HG03139 (cell line): ENCODE measurements around the gene FZR1.

Experiments
- ATAC-seq: cut with Tn5 transposase; IDR thresholded peaks from one replicate; pipeline ENCODE4 v1.9.1; 2021; ENCODE audit not compliant: unreplicated experiment

The FZR1 gene

DNA sequence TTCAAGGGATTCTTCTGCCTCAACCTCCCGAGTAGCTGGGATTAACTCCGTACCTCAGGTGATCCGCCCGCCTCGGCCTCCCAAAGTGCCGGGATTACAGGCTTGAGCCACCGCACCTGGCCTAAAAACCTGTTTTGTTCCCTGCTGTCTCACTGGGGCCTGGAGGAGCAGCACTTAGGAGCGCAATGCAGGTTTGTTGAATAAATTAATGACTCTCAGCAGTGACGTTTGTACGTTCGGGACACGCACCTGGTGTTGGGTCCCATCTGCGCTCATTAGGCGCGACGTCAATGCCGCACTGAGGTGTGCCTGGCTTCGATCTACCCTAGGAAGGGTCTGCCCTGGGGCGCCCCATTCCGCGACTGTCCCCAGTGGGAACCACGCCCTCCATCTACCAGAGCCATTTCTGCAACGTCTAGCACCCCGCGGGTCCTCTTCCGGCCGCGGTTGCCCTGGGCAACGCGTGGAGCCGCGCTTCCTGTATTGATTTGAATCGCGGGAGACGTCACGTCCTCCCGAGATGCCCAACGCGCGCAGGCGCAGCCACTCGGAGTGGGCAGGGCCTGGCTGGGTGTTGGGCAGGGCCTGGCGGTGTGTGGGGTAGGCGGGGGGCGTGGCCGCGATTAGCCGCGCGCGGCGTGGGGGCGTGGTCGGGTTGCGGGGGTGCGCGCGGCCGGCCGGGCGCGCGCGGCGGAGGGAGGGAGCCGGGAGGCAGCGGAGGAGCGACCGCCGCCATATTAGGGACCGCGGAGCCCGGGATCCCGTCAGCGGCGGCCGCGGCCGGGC, at the start of gene FZR1:
Gene FZR1 (plus strand): TSS at position 714 of the 786 bp plus-strand sequence. CDS start 16,679 bp downstream, outside the sequence.
- peak; percentile 80 for ATAC-seq

DNA sequence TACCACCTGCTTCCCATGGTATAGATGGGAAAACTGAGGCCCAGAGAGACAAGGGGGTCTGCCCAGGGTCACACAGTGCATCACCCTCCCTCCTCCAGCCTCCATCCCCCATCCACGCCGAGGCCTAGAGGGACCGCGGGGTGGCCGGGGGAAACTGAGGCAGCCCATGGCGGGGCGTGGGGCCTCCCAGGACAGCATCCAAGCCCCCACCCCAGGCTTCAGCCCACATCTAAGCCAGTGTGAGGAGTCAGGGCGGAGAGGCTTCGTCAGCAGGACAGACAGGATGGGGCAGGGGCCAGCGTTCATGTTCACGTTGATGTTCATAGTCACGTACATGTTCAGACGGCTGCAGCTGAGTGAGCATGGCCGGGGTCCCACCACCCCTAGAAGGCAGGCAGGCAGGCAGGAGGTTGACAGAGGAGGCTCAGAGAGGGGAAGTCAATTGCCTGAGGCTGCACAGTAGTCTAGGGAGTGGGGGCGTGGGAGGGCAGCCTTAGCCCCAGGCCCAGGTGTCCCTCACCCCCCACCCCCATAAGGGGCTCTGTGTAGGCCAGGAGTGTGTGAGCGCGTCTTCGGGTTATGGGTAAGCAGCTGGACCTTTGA, 49.1 kb upstream of the FZR1 start:
- no peak for ATAC-seq

DNA sequence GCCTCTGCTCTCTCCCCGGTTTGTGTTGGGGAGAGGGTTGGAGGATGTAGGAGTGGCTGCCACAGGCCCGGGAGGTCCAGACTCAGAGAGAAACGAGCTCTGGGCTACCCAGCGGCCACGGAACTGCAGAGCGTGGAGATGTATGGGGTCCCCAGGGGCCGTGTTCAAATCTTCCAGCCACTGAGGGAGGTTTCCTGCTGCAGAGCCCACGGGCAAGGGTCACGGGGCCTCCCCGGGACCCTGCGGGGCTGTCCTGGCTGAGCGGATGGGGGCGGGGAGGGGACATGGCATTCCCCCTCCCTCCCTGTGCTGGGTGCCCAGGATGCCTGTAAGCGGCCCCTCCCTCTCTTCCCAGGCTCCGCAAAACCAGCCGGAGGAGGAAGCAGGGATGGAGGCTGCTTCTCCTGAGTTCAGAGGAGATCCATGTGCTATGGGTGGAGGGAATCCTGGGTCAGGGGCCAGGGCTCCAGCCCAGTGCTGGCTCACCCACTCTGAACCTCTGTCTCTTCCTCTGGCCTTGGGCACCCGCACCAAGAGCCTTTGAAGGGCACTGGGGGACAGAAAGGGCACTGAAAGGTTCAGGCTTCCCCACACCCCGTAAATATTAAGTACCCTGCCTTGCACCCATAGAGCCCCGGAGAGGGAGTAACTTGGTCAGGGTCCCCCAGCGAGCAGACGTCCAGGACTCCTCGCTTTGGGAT, 48.4 kb upstream of the FZR1 start:
- no peak for ATAC-seq

DNA sequence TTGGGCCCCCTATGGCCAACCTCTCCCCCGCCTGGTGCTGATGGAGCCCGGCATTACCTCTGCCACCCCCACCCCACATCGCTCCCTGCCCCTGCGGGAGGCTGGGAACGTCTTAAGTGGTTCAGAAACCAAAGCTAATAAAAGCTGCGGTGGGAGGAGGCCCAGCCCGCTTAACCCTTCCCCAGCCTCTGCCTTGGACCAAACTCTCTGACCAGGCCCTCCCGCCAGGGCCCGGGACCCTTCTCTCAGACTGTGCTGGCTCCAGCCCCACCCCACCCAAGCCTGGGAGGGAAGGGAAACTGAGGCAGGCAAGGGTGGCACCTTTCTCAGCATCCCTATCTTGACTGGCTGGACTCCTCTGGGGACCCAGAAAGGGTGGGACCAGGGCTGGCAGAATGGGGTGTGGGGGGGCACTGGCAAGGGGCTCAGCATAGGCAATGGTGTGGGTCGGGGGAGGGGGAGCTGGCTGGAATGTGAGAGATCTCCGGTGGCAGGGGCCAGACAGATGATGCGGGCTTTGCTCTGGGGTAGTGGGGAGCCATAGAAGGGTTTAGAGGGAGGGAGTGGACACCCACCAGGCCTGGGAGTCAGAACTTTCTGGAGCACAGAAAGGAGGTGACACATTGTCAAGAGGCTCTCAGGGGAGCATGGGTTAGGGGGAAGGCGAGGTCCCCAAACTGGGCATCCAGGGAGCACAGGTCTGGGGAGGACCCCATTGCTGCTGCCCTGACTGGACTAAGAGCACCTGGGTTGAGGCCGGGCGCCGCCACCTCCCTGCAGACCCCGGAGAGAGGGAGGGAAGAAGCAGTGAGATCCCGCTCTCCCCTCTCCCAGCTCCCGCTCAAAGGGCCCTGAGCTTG, 47.7 kb upstream of the FZR1 start:
- no peak for ATAC-seq

DNA sequence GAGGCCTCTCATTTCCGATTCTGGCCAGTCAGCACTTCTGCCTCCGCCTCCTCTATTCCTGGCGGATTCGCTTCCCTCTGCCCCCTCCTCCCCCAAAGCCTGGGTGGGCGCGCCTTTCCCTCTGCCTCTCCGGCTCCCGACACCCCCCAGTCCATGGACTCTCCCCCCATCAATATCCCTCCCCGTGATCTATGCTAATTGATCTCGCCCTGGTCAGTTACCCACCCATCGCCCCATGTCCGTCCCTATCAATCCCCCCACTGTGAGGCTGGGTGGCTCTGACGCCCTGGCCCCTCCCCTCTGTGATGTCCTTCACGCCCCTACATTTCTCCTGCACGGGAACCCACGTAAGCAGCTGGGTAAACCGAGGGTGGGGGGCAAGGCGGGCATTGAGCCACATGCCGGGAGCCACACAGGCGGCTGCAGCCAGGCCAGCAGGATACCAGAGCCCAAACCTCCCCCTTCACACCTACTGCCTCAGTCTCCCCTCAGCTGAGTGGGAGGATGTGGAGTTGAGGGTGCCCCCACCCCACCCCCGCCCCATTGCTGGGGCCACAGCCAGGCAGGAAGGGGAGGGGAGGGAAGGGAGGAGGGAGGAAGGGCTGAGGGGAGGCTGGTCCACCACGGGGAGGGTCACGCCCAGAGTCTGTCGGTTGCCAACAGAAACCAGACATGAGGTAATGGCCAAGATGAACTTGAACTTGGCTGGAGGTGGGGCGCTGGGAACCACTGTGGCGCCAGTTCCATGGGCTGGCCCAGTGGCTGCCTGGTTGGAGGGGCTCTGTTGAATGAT, 46.8 kb upstream of the FZR1 start:
- ATAC-seq: no peak

DNA sequence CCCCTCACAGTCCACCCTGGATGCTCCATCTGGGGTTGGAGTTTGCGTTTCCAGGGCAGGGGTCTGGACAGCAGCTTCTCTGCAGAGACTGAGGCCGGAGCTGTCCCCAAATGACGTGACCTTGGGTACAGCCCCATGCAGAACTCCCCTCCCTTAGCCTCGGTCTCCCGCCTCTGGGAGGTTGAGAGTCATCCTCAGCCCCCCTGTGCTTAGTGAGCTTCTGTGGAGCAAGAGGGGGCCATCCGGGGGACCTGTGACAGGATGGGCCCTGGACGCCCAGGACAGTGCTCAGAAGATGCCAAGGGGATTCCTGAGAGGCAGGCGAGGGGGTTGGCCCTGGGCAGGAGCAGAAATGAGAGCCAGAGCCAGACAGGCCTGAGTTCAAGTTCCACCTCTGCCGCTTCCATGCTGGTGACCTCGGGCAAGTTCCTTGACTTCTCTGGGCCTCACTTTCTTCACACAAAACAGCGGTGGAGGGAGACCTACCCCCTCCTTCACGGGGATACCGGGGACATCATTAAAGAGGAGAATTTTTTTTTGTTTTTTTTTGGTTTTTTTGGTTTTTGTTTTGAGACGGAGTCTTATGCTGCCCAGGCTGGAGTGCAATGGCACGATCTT, 46.0 kb upstream of the FZR1 start:
- no peak for ATAC-seq

DNA sequence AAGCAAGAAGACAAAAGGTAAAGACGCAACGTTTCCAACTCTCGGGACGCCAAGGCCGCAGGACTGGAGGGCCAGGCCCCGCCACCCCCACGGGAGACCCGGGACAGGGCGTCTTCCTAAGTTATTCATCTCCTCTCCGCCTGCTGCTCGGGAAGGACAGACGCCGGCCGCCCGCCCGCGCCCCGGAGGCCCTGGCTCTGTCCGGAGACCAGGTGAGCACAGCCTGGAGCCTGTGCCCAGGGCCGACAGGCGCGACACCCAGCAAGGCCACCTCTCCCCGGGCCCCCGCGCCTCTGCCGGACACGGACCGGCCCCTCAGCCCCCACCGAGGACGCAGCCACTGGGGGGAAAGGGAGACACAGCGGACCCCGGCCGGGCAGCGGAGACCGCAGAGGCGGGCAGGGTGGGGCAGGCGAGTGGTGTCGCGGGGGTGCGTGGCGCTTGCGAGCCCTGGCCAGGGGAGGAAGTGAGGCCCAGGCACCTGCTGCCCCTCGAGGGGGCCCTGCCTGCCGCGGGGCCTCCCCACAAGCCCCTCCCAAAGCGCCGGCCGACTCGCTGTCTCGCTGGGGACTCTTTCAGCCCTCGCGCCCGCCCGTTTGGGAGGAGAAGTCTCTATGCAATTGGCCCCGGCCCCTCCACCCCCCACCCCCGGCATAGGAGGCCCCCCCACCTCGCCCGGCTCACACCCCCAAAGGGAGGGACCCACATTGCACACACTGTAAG, 43.0 kb upstream of the FZR1 start:
- no peak for ATAC-seq

DNA sequence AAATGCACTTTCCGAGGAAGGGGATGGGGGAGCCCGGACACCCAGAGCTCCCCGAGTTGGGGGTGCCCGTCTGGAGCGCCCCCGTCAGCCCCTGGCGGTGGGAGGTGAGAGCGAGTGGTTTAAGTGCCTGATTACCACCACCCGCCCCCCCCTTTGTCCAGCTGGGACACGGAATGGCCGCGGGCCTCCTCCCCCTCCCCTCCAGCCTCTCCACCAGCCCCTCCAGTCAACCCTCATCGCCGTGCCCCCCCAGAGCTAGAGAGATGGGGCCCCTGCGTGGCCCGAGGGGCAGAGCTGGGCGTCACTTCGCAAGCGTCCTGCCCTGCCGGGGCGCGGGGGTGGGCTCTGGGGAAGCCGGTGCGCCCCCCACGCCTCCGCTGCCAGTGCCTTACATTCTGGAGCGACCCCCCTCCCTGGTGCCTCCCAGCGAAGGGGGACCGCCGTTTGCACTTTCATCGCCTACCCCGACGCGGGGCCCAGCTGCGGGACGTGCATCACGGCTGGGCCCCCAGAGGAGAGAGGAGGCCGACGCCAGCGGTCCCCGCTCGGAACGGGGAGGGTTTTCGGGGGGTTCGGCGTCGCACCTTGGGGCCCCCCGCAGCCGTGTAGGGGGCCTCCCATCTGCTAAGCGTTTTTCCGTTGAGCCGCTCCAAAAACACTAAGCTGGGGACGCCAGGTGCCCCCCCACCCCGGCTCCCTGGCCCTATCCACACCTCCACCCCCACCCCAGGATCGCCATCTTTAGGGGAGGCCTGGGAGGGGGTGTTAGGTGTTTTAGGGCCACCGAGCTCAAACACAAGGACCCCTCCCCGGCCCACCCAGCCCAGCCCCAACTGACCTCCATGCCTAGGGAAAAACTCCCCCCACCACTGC, 42.2 kb upstream of the FZR1 start:
- no peak for ATAC-seq

DNA sequence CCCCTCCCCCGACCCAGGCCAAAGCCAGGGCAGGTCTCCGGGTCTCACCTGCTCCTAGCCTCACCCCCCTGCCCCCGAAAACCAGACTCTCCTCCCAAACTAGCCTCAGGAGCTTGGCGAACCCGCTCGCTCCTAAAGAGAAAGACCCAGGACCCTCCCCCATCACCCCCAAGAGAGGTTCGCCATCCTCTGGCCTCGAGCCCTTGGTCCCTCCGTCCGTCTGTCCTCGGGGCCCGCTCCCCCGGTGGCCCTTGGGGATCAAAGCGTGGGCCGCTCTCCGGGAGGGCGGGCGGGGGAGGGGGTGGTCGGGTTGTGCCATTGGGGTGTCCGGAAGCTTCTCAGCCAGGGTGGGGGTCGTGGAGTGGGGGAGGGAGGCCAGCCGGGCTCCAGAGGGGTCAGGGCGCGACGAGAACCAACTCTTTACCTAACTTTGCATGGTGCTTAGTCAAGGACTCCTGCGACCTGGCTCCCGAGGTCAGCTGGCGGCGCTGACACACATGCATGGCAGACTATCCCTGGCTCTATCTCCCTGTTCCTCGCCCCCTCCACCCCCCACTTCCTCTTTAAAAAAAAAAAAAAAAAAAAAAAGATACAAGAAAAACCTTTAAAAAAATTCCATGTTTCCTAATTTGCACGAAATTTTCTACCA, 41.4 kb upstream of the FZR1 start:
- ATAC-seq: no peak

DNA sequence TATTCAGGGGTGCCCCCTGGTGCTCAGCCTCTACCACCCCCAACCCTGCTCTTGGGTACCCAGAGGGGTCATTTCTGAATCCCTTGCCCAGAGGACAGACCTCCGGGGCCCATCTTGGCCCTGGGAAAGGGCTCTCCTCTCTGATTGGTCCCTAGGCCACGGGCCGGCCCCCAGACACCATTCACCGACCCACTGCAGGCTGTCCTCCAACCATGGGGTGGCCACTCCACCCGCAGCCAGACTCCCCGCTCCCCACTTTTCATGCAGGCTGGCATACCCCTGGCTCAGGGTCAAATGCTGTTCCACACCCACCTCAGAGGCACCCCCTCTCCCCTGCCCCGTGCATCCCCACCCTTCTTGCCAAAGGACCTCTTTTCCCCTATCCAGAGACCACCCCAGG, 40.6 kb upstream of the FZR1 start:
- ATAC-seq: no peak

DNA sequence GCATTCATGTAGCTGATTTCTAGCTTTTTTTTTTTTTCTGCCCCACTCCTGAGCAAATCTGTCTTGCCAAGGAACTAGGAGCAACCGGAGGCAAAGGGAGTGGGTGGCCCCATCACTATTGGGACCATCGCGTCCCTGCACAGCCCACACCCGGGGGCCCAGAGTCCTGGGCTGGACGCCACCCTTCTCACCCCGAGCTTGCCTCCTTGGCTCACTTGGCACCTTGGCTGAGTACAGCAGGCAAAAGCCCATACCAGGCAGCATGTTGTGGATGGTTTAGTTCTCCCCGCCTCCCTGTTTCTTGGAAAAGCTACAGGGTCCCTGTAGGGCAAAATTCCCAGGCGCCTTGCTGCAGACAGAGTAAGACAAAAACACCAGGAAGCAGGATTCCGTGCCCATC, 39.5 kb upstream of the FZR1 start:
- no peak for ATAC-seq

DNA sequence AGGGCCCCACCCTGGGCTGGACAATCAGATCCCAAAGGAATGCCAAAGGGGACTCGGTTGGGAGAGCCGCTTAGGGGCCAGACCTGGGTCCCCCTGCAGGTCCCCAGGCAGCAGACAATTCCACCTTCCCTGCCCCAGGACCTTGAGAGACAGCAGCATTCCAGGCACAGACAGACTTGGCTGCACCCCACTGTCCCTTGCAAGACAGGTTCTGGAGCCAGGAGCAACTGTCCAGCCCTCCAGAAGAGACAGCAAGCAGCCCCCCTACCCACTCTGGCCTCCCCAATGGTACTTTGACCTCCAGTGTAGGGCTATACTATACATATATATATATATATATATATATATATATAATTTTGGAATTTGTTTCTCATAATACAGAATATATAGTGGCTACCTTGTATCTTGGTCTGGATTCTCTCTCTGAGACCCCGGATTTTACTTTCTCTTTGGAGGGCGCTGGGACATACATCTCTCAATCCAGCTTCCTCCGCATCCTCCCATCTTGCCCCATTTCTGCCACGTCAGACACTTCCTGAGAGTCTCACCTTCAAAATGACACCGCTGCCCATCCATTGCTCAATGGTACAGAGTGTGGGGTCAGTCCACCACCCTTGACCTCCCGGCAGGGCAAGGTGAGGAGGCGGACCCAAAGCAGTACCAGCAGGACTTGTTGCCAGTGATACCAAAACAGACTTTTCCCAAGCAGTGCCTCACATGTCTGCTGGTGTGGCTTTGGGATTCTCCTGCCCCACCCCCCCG, 38.5 kb upstream of the FZR1 start:
- ATAC-seq: no peak

DNA sequence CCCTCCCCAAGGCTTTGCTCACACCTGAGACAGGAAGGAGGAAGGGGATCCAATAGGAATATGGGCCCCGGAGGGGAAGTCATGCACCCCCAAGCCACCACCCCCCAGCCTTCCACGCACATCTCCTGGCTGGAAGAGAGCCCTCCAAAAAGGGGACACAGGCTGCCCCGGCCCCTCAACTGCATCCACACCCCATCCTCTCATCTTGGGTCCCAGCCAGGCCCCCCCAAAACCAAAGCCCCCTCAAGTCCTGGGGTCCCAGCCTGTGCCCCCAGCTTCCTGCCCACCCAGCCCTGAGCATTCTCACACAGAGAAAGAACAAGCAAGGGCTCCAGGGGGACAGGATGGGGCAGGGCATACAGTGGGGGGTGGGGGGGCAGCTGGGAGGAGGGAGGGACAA, 37.9 kb upstream of the FZR1 start:
- no peak for ATAC-seq

DNA sequence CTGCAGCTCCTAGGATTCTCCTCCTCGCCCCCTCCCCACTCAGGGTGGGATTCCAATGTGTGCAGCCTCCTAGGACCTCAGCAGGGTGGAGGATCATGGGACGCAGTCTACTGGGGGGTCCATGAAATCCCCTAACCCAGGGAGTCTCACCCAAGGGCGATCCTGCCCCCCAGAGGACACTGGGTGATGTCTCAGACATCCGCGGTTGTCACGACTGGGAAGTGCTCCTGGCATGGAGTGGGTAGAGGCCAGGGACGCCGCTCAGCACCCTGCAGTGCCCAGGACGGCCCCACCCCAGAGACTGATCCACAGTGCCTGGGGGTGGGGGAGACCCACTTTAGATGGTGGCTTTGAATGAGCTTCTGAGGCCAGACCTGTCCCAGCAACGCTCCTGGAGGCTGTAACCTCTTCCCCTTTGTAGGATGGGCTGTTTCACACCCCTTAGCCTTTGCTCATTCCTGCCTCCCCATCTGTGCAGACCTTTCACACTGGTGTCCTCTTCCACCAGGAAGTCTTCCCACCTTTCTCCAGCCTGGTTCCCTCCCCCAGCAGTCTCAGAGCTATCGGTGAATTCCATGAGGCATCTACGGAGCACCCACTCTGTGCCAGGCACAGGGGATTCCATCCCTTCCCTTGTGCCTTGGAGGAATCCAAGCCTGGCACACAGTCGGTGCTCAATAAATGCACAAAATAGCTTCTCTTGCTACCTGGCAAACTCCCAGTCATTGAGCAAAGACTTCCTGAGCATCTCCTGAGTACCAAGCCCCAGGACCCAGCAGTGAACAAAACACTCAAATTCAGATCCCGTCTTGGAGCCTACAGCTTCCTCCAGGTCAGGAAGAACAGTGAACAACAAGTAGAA, 36.2 kb upstream of the FZR1 start:
- no peak for ATAC-seq

DNA sequence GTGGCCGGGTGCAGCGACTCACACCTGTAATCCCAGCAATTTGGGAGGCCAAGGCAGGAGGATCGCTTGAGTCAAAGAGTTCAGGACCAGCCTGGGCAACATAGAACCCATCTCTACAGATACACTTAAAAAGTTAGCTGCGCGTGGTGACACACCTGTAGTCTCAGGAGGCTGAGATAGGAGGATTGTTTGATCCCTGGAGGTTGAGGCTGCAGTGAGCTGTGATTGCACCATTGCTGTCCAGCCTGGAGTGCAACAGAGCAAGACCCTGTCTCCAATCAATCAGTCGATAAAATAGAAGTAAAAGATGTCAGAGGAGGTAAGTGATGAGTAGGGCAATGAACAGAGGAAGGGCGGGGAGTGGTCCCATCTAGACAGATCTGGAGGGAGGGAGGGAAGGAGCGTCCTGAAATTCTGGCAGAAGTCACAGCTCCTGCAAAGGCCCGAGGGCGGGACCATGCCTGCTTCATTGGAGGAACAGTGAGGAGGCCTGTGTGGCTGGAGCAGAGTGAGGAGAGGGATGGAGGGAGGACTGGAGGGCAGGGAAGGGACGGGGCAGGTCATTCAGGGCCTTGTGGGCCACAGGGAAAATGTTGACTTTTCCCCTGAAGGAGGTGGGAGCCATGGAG, 35.5 kb upstream of the FZR1 start:
- ATAC-seq: no peak
